Astrocyte of the hippocampus (primary cell): ENCODE measurements around the gene SMC1B.
"Not testable (repeated sequence)": the region's sequence is repeated elsewhere in the genome, so short reads cannot be mapped to it uniquely, and the experiment has no call there.

Experiments
- DNase-seq: peaks from one replicate; pipeline ENCODE4 v3.0.0; 2011; ENCODE audit warnings: low read depth, low spot score

SMC1B gene

GRCh38 chr22:45413368-45414211 lies at the start of gene SMC1B, which contains the start of gene RIBC2:
Gene SMC1B (minus strand): TSS chr22:45413599. CDS start chr22:45413567, 32 bp downstream.
Gene RIBC2 (plus strand): TSS chr22:45413693. CDS start chr22:45413887, 194 bp downstream.
- peak; percentile 84 for DNase-seq

GRCh38 chr22:45462034-45462655 lies 48.7 kb upstream of the SMC1B start:
- DNase-seq, result no peak

GRCh38 chr22:45460288-45461109 lies 47.1 kb upstream of the SMC1B start:
- no peak for DNase-seq

- DNase-seq, result no peak
These were observed 45.8 kb upstream of the SMC1B start for GRCh38 chr22:45459235-45459634.

- no peak for DNase-seq
These were observed 45.1 kb upstream of the SMC1B start for GRCh38 chr22:45458532-45458931.

- DNase-seq, result no peak
These were observed 43.4 kb upstream of the SMC1B start for GRCh38 chr22:45456811-45457210.

- no peak for DNase-seq
These were observed 42.2 kb upstream of the SMC1B start for GRCh38 chr22:45455621-45456020.

- DNase-seq, result no peak
These were observed 41.8 kb upstream of the SMC1B start for GRCh38 chr22:45455212-45455611.

GRCh38 chr22:45454275-45454674 lies 40.9 kb upstream of the SMC1B start:
- no peak for DNase-seq

- DNase-seq, result no peak
These were observed 40.4 kb upstream of the SMC1B start for GRCh38 chr22:45453764-45454163.

GRCh38 chr22:45452565-45453379 lies 39.4 kb upstream of the SMC1B start:
- no peak for DNase-seq

- no peak for DNase-seq
These were observed 38.6 kb upstream of the SMC1B start for GRCh38 chr22:45451972-45452371.

- DNase-seq, result peak; percentile 30
These were observed 37.7 kb upstream of the SMC1B start for GRCh38 chr22:45450921-45451651.

GRCh38 chr22:45450101-45450785 lies 36.8 kb upstream of the SMC1B start:
- DNase-seq, result no peak

GRCh38 chr22:45449442-45449841 lies 36.0 kb upstream of the SMC1B start:
- not testable (repeated sequence) for DNase-seq

GRCh38 chr22:45448431-45448830 lies 35.0 kb upstream of the SMC1B start:
- no peak for DNase-seq

- DNase-seq, result not testable (repeated sequence)
These were observed 34.2 kb upstream of the SMC1B start for GRCh38 chr22:45447596-45447995.

GRCh38 chr22:45446216-45446615 lies 32.8 kb upstream of the SMC1B start:
- DNase-seq, result no peak

- no peak for DNase-seq
These were observed 31.8 kb upstream of the SMC1B start for GRCh38 chr22:45445031-45445710.
